Heart right ventricle (tissue), 16 donors: ENCODE results near the gene EYS. TPM values are rescaled to one million over a fixed set of nuclear protein-coding genes. Genes with fewer than 3 reads are reported as not detected.

ENCODE experiments used
- ATAC-seq, 8 donors: fragments of 200-7000 bp; cut with Tn5 transposase; one replicate each; pipeline ENCODE4 v1.9.1; 2020; ENCODE audit warnings: mild to moderate bottlenecking in 8 of 8, moderate library complexity in 8 of 8, moderate number of reproducible peaks in 1 of 8
- DNase-seq, 2 donors: peaks; one replicate each; pipeline ENCODE4 v3.0.0-alpha.2; 2020
- H3K27ac ChIP-seq, 10 donors: fragments of 200-600 bp; sonication (generic) in 2 of 10; one replicate each; pipeline versions ENCODE4 v1.5.0 to v1.8.0; 2020 to 2022; ENCODE audit warnings: mild to moderate bottlenecking in 3 of 10
- H3K27me3 ChIP-seq, 7 donors: fragments of 200-600 bp; one replicate each; pipeline ENCODE4 v1.8.0; 2021 to 2022; ENCODE audit warnings: mild to moderate bottlenecking in 2 of 7
- H3K36me3 ChIP-seq, 9 donors: fragments of 200-600 bp; sonication (generic) in 1 of 9; one replicate each; pipeline versions ENCODE4 v1.5.0 to v1.8.0; 2020 to 2022; ENCODE audit warnings: mild to moderate bottlenecking in 2 of 9
- H3K4me1 ChIP-seq, 9 donors: fragments of 200-600 bp; sonication (generic) in 1 of 9; one replicate each; pipeline versions ENCODE4 v1.5.0 to v1.8.0; 2020 to 2022; ENCODE audit warnings: mild to moderate bottlenecking in 4 of 9
- H3K4me3 ChIP-seq, 10 donors: fragments of 200-600 bp; sonication (generic) in 2 of 10; one replicate each; pipeline versions ENCODE4 v1.5.0 to v1.8.0; 2020 to 2022; ENCODE audit warnings: mild to moderate bottlenecking in 7 of 10, moderate library complexity in 2 of 10
- H3K9me3 ChIP-seq, 11 donors: fragments of 200-600 bp in 10 of 11; sonication (generic) in 2 of 11; one replicate each; pipeline versions ENCODE4 v1.5.0 to v1.8.0; 2013 to 2022; ENCODE audit warnings: mild to moderate bottlenecking in 2 of 11, control low read depth in 1 of 11, moderate library complexity in 1 of 11
- WGBS, 2 donors: extraction: QIAGEN DNeasy Blood & Tissue Kit; methylation state at CpG; one replicate each; pipeline ENCODE4 v1.1.7; 2013; ENCODE audit warnings: inconsistent platforms in 1 of 2; 5-methylcytosine and 5-hydroxymethylcytosine counted together
- intact Hi-C, 10 donors: fragments of 100-400 bp; cut with DNase I; formaldehyde crosslinking; loops; one replicate each; pipeline versions ENCODE4 v1.11.1 to v1.14.2; 2022
- polyA plus RNA-seq, 2 donors: library from polyadenylated mRNA; stranded (reverse); fragments of 200-250 nt; gene quantifications; one replicate each; pipeline ENCODE4 v1.2.3, GENCODE V29; 2013
- total RNA-seq, 10 donors: library from RNA; stranded (reverse); fragmentation: NEBNext Ultra II Directional in 3 of 10; extraction: Animal tissue kit (Norgen Biotek cat#: 25700) in 3 of 10; gene quantifications; one replicate each; pipeline versions ENCODE4 v1.2.1 to v1.2.4, GENCODE V29; 2021 to 2023
- TF ChIP-seq, protein P1 (sequence below), 9 donors: fragments of 200-600 bp; sonication (generic) in 2 of 9; IDR thresholded peaks; one replicate each; pipeline versions ENCODE4 v1.5.0 to v1.8.0; 2021 to 2022; ENCODE audit warnings: antibody characterized with exemption in 9 of 9, mild to moderate bottlenecking in 5 of 9, moderate library complexity in 1 of 9
- donor health status: Arrhythmogenic right ventricular cardiomyopathy.
- donor health status: ischemic (EF 13 %, LVEDD 7.1; RV severe dilation, severe dysfunction).
- donor health status: healthy with polysubstance abuse.
- donor health status: DM: no; HTN: yes; CAD: no.
- donor health status: DM: no; HTN: no; CAD: no.
- donor health status: ischemic (EF 25% LVEDD 6.9; RV normal size, moderate dysfunction).
- donor health status: ischemic (EF 25% LVEDD 5.7; RV mildly dilated, moderate dysfunction).
- donor health status: healthy.
- donor health status: DM: yes; HTN: yes; CAD: no.
- donor health status: Ischemic cardiomyopathy.
- donor health status: ischemic (EF 35%, LVEDD 5.7; RV mildly dilated, moderate dysfunction).
- donor health status: nonischemic (EF 11% LVEDD 7.7; RV severe dilation, severe dysfunction).
- donor health status: DM: yes; HTN: yes; CAD: no.
- donor health status: PGD.
- donor health status: ischemic (EF 29% LVEDD 5.4; RV normal size, mild dysfunction).
- donor health status: nonischemic (EF 23%, LVEDD 6.1; RV moderate dilation, normal function).

The EYS gene
- total and polyA plus RNA-seq, 12 donors, result 0.02 to 0.40 (median 0.18) TPM; not detected in 8

DNA sequence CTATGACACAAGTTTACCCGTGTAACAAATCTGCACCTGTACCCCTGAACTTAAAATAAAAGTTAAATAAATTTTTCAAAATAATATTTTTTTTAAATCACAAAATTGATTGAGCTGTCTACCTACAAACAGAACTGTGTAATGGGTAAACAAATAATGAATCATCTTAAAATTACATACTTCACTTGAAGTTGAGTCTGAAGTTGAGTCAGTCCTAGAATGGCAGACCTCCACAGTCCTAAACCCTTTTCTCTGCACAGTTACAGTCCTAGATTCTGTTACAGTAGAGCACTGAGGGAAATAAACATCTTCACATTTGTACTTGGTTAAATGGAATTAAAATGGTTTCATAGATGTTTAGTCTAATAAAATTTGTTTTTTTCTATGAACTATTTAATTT, 1190.6 kb downstream of the EYS start:
- Histone ChIP-seq H3K9me3 (no peaks in the 10 kb centered on the region), H3K27ac (no peak overlapping the region), H3K36me3 (no peaks in the 10 kb centered on the region), H3K4me3 (no peak overlapping the region), H3K4me1 (no peaks in the 10 kb centered on the region), H3K27me3 (no peaks in the 10 kb centered on the region)
- intact Hi-C loops, result no loop called here
- ATAC-seq, result no peak
- no peak for DNase-seq
- TF ChIP-seq, protein P1, sequence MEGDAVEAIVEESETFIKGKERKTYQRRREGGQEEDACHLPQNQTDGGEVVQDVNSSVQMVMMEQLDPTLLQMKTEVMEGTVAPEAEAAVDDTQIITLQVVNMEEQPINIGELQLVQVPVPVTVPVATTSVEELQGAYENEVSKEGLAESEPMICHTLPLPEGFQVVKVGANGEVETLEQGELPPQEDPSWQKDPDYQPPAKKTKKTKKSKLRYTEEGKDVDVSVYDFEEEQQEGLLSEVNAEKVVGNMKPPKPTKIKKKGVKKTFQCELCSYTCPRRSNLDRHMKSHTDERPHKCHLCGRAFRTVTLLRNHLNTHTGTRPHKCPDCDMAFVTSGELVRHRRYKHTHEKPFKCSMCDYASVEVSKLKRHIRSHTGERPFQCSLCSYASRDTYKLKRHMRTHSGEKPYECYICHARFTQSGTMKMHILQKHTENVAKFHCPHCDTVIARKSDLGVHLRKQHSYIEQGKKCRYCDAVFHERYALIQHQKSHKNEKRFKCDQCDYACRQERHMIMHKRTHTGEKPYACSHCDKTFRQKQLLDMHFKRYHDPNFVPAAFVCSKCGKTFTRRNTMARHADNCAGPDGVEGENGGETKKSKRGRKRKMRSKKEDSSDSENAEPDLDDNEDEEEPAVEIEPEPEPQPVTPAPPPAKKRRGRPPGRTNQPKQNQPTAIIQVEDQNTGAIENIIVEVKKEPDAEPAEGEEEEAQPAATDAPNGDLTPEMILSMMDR (IDR thresholded peaks at IDR 0.05), result no peak
- WGBS, 2 donors, result 82 to 93% methylated on average over 1 of the region's 1 CpG

DNA sequence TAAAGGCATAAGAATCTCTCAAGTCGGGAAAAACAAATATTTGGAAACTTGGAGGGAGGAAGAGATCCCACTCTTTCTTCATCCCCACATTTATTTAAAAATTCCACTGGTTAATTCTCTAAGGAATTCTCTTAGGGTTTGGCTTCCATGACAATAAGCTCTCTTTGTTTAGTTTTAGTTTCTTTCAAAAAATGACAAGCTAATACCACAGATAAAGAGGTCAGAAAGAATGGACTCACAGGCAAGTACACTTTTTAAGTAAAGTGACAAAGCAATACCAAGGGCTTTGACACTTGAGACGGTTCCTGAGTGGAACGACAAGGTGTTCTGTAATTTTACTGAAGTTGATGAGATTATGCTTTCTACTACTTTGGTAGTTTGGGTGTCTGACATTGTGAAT, 1199.4 kb downstream of the EYS start:
- Histone ChIP-seq H3K27ac (no peak overlapping the region), H3K27me3 (no peaks in the 10 kb centered on the region), H3K9me3 (no peaks in the 10 kb centered on the region), H3K36me3 (no peaks in the 10 kb centered on the region), H3K4me1 (no peaks in the 10 kb centered on the region), H3K4me3 (no peak overlapping the region)
- ATAC-seq (no peak), DNase-seq (no peak)
- WGBS, 2 donors, result 63% methylated on average over 3 of the region's 3 CpGs
- TF ChIP-seq, protein P1 (IDR thresholded peaks at IDR 0.05), result no peak
- intact Hi-C loops, result no loop called here

DNA sequence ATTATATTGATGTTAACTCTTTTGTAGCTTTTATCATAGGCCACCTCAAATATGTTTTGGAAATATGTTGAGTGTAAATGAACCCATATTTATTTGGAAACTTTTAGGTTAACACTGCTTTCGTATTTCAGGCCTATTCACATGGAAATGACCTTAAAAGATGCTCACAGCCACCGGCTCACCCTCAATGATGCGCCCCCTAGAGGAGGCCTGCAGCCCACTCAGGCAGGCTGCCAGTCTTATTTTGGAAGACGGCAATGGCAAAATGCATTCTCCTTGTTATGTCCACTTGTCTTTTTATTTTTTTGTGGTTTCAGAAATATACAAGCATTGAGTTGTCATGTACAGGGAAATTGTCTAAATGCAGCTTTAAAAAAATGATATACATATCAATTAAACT, 1201.7 kb downstream of the EYS start:
- DNase-seq (no peak), ATAC-seq (no peak)
- Histone ChIP-seq H3K36me3 (no peaks in the 10 kb centered on the region), H3K27me3 (no peaks in the 10 kb centered on the region), H3K4me3 (no peak overlapping the region), H3K9me3 (no peaks in the 10 kb centered on the region), H3K4me1 (no peaks in the 10 kb centered on the region), H3K27ac (no peak overlapping the region)
- TF ChIP-seq, protein P1 (IDR thresholded peaks at IDR 0.05), result peak in 4 of 9 donors; percentile 17 to 36 (median 26)
- intact Hi-C loops, result no loop called here
- 49 to 59% methylated on average over 4 of the region's 4 CpGs for WGBS, 2 donors

DNA sequence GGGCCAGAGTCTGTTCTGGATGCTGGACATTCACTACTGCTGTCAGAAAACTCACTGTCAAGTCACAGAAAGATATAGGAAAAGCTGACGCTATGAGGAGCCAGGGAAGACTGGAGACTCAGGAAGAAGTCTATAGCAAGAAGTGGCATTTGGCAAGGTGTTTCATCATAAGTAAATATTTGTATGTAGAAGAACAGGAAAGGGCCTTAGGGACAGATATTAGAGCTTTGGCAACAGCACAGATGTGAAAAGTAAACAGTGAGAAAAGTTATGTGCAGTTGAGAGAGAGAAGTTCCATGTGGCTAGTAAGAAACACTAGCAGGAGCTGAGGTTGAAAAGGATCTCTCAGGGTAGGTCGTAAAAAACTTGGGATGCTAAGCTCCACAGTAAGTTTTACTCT, 1202.5 kb downstream of the EYS start:
- ATAC-seq, result no peak

More for the DNA sequence above, 1202.5 kb downstream of the EYS start:
- intact Hi-C loops, result no loop called here
- Histone ChIP-seq H3K27me3 (no peaks in the 10 kb centered on the region), H3K36me3 (no peaks in the 10 kb centered on the region), H3K4me3 (no peak overlapping the region), H3K4me1 (no peaks in the 10 kb centered on the region), H3K9me3 (no peaks in the 10 kb centered on the region), H3K27ac (no peak overlapping the region)
- DNase-seq, result no peak
- TF ChIP-seq, protein P1 (IDR thresholded peaks at IDR 0.05), result no peak
- WGBS, 2 donors, result 54 to 55% methylated on average over 2 of the region's 2 CpGs
